Activated CD8-positive, alpha-beta memory T cell treated with anti-CD3 and anti-CD28 coated beads for 48 hours (primary cell): ENCODE results near the gene MET.

Experiments
- DNase-seq, 3 experiments: peaks; one replicate each; pipeline ENCODE4 v3.0.0-alpha.2; 2020; ENCODE audit warnings: low read depth in 2 of 3, low spot score in 2 of 3

MET gene

DNA sequence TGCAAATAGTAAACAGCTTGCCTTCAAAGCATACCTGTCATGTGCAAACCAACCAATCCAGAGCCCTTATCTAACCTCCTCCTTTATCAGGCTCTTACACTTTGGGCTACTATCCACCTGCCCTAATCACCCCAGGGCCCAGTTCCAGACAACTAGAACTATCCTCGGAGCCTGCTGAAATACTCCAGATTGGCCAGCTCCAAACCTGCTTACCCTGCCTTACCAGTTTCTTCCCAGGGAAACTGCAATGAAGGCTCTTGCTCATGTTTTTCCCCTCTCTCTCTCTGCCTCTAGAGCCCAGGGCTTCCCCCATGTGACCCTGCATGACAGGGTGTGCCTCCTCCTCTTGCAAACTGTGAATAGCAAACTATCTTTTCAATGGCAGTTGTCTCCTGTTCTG is 109.0 kb downstream of the MET start:
- no peak for DNase-seq

DNA sequence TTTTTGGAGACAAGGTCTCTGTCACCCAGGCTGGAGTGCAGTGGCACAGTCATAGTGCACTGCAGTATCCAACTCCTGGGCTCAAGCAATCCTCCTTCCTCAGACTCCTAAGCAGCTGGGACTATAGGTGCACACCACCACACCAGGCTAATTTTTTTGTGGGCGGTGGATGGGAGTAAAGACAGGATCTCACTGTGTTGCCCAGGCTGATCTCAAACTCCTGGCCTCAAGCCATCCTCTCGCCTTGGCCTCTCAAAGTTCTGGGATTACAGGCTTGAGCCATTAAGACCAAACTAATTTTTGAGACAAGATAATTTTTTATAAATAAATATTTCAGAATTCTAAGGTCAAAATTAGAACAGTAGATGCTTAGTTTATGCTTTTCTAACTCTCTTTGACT is 109.6 kb downstream of the MET start:
- DNase-seq, result no peak

- no peak for DNase-seq
These were observed 110.2 kb downstream of the MET start for GRCh38 chr7:116782177-116782711.

DNA sequence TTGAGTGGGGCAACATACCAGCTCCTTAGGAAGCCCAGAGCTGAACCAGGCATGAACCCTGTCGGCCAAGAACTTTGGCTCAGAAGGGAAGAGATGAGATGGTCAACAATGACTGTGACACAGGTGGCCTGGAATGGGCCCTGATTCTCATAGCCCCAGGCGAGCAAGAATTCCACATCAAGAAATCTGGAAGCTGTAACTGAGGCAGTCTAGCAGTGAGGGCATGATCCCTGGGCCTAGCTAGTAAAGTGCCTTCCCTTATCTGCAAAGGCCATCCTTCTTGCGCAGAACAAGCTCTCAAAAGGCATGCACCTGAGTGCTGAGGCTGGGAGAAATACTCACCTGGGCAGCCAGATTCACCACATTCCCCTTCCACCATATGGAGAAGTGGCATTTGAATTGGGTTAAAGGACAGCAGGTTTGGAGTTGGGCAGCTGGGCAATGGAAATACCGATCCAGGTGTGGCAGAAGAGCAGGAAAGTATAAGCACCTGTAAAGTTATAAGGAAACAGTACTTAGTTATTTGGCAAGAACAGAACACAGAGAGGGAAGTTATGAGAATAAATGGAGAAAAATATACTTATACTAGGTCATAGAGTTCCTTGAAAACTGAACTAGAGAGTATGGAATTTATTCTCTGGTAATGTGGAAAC is 111.8 kb downstream of the MET start:
- DNase-seq, result no peak

- DNase-seq, result no peak
These were observed 112.7 kb downstream of the MET start for GRCh38 chr7:116784647-116785046.

DNA sequence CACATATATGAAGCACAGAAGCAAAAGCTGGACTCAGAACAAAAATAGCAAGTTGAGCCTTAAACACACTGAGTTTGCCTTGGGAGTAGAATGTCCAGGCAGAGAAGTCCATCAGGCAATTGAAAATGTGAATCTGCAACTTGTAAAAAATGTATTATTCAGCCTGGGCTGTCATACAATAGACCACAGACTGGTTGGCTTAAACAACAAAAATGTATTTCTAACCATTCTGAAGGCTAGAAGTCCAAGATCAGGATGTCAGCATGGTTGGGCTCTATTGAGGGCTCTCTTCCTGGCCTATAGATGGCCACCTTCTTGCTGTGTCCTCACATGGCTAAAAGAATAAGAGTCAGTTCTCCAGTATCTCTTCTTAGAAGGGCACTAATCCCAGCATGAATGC is 113.8 kb downstream of the MET start:
- DNase-seq, result no peak

DNA sequence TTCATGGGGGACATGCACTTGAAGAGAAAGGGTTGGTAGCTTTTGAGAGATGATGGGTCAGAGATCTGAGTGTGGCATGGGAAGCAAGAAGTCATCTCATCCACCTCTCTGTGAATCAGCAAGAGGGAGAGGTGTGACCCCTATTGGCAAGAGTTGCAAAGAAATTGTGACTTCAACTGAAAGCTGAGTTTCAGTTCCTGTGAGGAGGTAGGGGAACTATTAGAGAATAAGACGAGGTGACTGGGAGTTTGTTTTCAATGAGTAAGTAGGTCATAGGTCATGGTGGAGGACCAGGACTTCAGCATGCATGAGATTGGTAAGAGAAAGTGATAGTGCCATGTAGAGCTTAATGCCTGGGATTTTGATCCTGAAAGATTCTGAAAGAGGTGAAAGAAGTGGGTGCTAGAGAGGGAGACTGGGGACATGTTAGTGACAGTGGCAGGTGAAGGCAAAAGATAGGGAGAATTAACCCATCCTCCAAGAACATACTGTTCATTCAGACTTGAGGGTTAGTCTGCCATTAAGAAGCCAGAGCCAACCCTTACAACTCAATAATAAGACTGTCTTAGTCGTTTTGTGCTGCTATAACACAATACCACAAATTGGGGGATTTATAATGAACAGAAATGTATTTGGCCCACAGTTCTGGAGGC is 114.9 kb downstream of the MET start:
- DNase-seq, result no peak

DNA sequence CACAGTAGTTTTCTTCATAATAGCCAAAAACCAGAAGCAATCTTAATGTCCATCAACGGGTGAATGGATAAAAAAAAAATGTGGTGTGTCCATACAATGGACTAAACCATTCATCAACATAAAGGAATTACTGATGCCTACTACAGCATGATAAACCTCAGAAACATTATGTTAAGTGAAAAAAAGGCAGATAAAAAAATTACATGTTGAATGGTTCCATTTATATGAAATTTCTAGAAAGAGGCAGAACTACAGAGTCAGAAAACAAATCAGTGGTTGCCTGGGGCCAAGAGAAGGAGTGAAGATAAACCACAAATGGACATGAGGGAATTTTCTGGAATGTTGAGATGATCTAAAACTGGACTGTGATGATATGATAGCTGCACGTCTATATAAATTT is 115.9 kb downstream of the MET start:
- no peak for DNase-seq

DNA sequence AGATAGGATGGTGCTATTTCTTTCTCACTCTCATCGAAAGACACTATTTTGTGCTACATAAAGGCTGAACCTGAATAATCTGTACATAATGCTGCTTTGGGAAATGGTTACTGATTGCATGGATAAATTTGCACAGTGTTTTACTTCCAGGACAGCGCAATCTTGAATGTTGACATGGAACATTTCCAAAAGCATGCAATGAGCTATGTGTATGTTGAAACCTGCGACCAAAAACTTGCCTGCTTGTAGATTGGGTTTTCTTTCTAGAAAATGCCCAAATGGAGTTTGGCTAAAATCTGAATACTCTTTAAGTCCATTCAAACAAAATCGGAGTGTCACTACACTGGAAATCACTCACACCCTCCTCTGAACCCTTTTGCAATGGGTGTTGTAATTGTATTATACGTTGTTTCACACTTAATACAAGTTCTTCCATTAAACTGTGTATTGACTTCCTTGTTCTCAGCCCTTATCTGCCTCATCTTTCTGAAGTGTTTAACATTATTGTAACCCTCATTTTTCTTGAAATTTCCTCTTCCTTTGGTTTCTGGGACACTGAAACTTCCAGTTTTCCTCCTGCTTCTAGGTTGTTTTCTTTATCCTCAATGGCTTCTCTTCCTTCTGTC is 116.7 kb downstream of the MET start:
- no peak for DNase-seq

GRCh38 chr7:116790025-116790424 is 118.0 kb downstream of the MET start:
- DNase-seq, result no peak

DNA sequence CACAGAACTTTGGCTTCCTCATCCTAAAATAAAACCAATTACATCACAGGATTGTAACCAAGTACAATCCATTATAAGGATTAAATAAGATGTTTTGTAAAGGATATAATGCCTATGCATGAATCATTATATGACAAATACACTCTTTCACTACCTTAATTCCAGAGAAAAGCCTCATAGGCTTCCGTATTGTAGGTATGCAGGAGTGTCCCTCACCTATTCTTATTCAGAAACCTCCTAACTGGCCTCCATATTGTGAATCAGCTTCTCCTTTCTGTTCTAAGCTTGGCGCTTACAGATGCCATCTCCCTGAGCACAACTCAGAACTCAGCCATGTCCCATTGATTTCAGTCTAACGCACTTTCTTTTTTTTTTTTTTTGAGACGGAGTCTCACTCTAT is 120.8 kb downstream of the MET start:
- DNase-seq, result no peak

GRCh38 chr7:116793795-116794340 is 121.9 kb downstream of the MET start:
- no peak for DNase-seq

GRCh38 chr7:116796471-116796870 is 124.5 kb downstream of the MET start:
- DNase-seq, result no peak

GRCh38 chr7:116797612-116798011 is 125.6 kb downstream of the MET start:
- no peak for DNase-seq

DNA sequence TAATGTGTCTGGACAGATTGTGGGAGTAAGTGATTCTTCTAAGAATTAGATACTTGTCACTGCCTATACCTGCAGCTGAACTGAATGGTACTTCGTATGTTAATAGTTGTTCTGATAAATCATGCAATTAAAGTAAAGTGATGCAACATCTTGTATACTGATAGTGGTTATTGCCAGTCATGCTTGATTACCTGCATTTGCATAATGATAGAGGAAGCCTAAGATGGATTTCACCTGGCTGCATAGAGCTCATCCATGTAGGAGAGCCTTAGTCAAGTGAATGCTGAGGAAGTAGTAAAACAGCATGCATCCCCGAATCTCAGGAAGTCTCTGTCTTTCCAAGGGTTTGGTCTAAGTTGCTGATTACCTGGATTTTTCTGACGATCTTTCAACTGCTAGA is 126.2 kb downstream of the MET start:
- no peak for DNase-seq

DNA sequence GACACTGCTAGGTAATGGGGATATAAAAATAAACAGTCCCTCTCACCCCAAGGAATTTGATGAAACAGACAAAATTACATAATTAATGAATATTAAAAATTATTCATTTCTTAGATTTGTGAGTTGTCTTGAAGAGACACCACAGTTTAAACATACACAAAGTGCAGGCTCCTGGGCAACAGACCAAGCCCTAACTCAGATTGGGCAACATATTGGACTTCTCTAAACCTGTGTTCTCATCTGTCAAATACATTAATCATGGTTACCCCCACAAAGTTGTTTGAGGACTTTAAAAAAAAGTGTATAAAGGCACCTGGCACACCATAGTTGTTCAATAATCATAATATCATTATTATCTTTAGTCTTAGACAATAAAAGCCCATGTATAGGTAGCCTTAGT is 127.9 kb downstream of the MET start:
- no peak for DNase-seq

DNA sequence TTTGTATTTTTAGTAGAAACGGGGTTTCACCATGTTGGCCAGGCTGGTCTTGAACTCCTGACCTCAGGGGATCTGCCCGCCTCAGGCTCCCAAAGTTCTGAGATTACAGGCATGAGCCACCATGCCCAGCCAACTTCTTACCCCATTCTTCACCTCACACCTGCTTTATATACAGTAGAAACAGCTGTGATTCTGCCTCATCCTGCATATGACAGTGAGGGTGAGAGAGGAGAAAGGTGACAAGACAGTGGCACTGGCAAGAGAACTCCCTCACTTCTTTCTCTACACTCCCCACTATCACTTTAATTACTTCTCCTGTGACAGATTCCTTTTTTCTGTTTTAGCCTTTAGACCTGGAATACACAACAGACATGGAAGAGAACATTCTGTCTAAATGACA is 128.6 kb downstream of the MET start:
- no peak for DNase-seq

DNA sequence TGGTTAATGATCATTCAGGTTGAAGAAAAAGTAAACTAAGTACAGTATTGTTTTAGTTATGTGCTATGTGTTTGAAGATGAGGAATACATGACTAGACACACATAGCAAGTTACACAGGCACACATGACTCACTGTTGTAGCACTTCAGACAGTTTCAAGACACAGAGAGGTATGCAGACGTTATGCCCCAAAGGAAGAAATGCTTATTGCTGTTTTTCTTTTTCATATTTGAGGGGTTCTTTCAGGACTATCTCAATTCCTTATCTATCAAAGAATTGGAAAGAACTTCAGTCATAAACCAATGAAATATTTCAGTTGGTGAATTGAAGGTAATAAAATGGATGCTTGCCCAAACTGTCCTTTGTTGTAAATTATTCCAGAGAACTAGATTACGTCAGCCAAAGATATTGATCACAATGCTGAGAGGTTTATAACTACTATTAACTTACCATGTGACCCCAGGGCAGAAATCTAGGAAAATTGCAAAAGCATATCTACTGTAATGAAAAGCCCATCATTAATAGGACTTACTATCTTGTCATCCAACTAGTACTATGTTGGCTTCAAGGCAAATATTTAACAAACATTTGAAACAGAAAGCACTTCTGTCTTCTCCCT is 129.2 kb downstream of the MET start:
- no peak for DNase-seq

DNA sequence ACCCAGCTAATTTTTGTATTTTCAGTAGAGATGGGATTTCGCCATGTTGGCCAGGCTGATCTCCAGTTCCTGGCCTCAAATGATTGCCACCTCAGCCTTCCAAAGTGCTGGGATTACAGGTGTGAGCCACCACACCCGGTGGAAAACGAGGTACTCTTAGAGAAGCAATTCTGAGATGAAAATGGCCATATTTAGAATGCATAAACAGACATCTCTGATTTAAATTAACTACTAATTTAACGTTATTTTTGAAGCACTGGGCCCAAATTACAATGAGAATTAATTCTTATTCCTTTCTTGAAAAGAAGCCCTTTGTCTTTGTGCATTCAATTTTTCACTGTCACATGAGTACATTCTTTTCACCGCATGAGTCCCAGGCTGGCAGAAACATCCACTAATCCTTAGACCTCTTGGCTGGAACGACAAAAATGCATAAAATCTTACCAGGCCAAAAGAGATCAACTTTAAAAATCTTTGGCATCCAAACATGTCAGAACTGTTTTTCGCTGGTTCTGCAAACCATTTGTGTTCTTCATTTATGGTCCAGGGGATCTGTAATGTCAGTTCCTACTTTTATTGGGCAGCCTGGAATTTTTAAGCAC is 130.2 kb downstream of the MET start:
- no peak for DNase-seq

GRCh38 chr7:116802746-116803152 is 130.8 kb downstream of the MET start:
- no peak for DNase-seq

GRCh38 chr7:116804471-116804870 is 132.5 kb downstream of the MET start:
- DNase-seq, result no peak
